ENCODE data around the gene ARHGAP22. TPM values are rescaled to one million over a fixed set of nuclear protein-coding genes. Genes with fewer than 3 reads are reported as not detected.

Gene ARHGAP22
- total RNA-seq, 3 donors from 2014 or later (not counting 1 experiment from before 2014, with no cell fraction given) = 0.21 to 0.40 TPM; not detected in 1

GRCh38 chr10:48506147-48506917 is 98.5 kb downstream of the ARHGAP22 start:
- Mint-ChIP-seq H3K27me3 (ENCODE audit: low read depth in 2 of 2) (peaks cover 7% of the 10 kb centered on the region in 2 donors), H3K9me3 (no peaks in the 10 kb centered on the region), H3K27ac (no peak overlapping the region), H3K4me1 (no peaks in the 10 kb centered on the region), H3K36me3 (no peaks in the 10 kb centered on the region), H3K4me3 (no peak overlapping the region)
- Histone ChIP-seq H3K4me3 (ENCODE audit: low read length) (no peak overlapping the region), H3K4me1 (ENCODE audit: control insufficient read depth, insufficient read depth, low read length) (no peaks in the 10 kb centered on the region), H3K27me3 (ENCODE audit: control insufficient read depth, insufficient read depth, low read length) (no peaks in the 10 kb centered on the region), H3K9me3 (ENCODE audit: control insufficient read depth, insufficient read depth, low read length) (no peaks in the 10 kb centered on the region), H3K36me3 (ENCODE audit: control insufficient read depth, insufficient read depth, low read length) (no peaks in the 10 kb centered on the region), H3K27ac (ENCODE audit: low read length) (no peak overlapping the region)
- intact Hi-C loops (cut with micrococcal nuclease) = no loop called here
- 83% methylated on average over 6 of the region's 8 CpGs for WGBS (ENCODE audit: insufficient coverage)
- DNase-seq (peak in 1 of 2 donors; percentile 17), ATAC-seq (no peak)
- TF ChIP-seq, protein P1, sequence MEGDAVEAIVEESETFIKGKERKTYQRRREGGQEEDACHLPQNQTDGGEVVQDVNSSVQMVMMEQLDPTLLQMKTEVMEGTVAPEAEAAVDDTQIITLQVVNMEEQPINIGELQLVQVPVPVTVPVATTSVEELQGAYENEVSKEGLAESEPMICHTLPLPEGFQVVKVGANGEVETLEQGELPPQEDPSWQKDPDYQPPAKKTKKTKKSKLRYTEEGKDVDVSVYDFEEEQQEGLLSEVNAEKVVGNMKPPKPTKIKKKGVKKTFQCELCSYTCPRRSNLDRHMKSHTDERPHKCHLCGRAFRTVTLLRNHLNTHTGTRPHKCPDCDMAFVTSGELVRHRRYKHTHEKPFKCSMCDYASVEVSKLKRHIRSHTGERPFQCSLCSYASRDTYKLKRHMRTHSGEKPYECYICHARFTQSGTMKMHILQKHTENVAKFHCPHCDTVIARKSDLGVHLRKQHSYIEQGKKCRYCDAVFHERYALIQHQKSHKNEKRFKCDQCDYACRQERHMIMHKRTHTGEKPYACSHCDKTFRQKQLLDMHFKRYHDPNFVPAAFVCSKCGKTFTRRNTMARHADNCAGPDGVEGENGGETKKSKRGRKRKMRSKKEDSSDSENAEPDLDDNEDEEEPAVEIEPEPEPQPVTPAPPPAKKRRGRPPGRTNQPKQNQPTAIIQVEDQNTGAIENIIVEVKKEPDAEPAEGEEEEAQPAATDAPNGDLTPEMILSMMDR (IDR thresholded peaks at IDR 0.05) = no peak

DNA sequence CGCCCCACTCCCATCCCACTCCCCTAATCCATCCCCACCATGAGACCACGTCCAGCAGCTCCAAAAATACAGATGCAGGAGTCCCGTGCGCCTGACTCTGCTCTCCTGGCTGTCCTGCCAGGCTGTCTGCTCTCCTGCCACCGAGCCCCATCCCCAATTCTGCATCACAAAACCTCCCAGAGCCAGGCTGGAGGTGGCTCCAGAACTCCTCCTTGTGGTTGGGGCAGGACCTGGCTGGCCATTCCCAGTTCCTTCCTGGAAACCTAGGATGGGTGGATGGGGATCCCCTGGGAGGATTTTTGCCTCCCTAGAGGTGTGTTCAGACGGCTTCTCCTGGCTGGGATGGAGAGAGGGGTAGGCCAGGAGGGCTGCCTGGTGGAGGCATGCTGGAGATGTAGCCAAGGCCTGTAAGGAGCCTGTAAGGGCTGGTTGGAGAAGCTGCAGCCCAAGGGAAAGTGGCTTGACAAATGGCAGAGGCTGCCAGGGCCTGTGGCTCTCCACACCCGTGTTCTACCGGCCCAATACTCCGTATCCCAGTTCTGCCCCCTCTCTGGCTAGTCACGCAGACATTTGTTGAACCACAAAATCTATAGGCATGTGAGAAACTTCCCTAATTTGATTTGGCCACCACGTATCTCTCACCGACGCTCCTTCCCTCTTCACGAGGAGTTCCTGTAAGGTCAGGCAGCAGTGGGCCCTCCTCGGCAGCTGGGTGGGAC is 99.3 kb downstream of the ARHGAP22 start:
- 55% methylated on average over 15 of the region's 15 CpGs for WGBS (ENCODE audit: insufficient coverage)
- H3K9me3 ChIP-seq (ENCODE audit: control insufficient read depth, insufficient read depth, low read length) = no peaks in the 10 kb centered on the region
- no peak for ATAC-seq
- Mint-ChIP-seq H3K36me3 (no peaks in the 10 kb centered on the region), H3K9me3 (no peaks in the 10 kb centered on the region), H3K4me3 (no peak overlapping the region), H3K27me3 (ENCODE audit: low read depth in 2 of 2) (peaks cover 6 to 7% of the 10 kb centered on the region in 2 donors), H3K4me1 (no peaks in the 10 kb centered on the region), H3K27ac (no peak overlapping the region)
- no peaks in the 10 kb centered on the region for H3K27me3 ChIP-seq (ENCODE audit: control insufficient read depth, insufficient read depth, low read length)
- no peak overlapping the region for H3K27ac ChIP-seq (ENCODE audit: low read length)
- no peaks in the 10 kb centered on the region for H3K4me1 ChIP-seq (ENCODE audit: control insufficient read depth, insufficient read depth, low read length)
- H3K4me3 ChIP-seq (ENCODE audit: low read length) = no peak overlapping the region
- TF ChIP-seq, protein P1 (IDR thresholded peaks at IDR 0.05) = no peak
- H3K36me3 ChIP-seq (ENCODE audit: control insufficient read depth, insufficient read depth, low read length) = no peaks in the 10 kb centered on the region
- no peak for DNase-seq
- intact Hi-C loops (cut with micrococcal nuclease) = no loop called here

DNA sequence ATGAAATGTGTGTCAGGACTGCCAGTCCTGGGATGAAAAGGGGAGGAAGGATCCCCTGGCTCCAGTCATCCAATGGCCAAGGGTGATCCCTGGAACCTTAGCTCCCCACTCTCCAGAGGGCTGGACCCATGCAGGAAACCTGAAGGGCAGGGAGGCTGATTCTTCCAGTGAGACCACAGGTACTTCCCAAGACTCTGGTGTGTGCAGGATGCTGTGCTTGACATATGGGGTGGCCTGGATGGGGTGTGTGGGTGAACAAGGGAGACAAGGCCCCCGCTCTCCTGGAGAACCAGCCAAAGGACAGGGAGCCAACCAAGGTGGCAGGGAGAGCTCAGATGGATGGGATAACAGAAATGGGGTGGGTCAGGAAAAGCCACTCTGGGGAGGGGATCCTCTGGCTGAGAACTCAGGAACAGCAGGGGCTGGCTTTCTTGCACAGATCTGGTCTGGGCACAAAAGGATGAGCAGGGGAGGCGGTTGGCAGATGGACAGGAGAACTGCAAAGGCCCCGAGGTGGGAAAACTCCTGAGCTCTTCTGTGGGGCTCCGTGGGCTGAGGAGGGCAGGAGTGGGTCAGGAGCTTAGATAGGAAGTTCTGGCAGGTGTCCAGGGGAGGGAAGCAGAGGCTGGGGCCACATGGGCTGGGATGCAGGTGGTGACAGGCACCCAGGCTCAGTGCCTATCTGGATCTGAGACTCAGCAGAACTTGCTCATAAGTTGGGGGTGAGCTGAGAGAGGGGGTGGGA is 100.6 kb downstream of the ARHGAP22 start:
- WGBS (ENCODE audit: insufficient coverage) = 74% methylated on average over 4 of the region's 4 CpGs
- Mint-ChIP-seq H3K9me3 (no peaks in the 10 kb centered on the region), H3K27ac (no peak overlapping the region), H3K4me3 (no peak overlapping the region), H3K27me3 (ENCODE audit: low read depth in 2 of 2) (peaks cover 6 to 7% of the 10 kb centered on the region in 2 donors), H3K4me1 (no peaks in the 10 kb centered on the region), H3K36me3 (no peaks in the 10 kb centered on the region)
- H3K4me3 ChIP-seq (ENCODE audit: low read length) = no peak overlapping the region
- no peak for ATAC-seq
- no peaks in the 10 kb centered on the region for H3K36me3 ChIP-seq (ENCODE audit: control insufficient read depth, insufficient read depth, low read length)
- no peak overlapping the region for H3K27ac ChIP-seq (ENCODE audit: low read length)
- intact Hi-C loops (cut with micrococcal nuclease) = no loop called here
- H3K27me3 ChIP-seq (ENCODE audit: control insufficient read depth, insufficient read depth, low read length) = no peaks in the 10 kb centered on the region
- no peaks in the 10 kb centered on the region for H3K4me1 ChIP-seq (ENCODE audit: control insufficient read depth, insufficient read depth, low read length)
- TF ChIP-seq, protein P1 (IDR thresholded peaks at IDR 0.05) = no peak
- no peak for DNase-seq
- H3K9me3 ChIP-seq (ENCODE audit: control insufficient read depth, insufficient read depth, low read length) = no peaks in the 10 kb centered on the region
